GM21515 (cell line): Measurements from ENCODE around the gene ADTRP.

Source experiments
- ATAC-seq: cut with Tn5 transposase; IDR thresholded peaks from one replicate; pipeline ENCODE4 v1.9.1; 2021; ENCODE audit not compliant: unreplicated experiment

Gene ADTRP

DNA sequence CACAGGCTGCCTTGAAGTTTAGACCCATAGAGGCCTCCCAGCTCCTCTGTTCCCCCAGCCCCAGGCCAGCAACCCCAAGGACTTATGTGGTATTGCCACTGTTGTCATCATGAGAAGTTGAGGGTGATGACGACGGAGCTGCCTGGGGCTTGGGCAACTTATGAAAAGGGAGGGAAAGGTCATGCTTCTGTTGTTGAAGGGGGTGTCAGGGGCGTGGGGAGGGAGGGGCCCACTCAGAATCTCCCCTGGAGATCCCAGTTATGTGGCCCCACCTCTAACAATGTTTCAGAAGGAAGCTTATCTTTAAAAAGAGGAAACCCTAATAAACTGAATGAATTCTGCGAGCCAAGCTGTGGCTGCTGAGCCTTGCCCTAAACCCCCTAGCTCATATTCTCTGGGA is 4.2 kb downstream of the ADTRP start:
- no peak for ATAC-seq

DNA sequence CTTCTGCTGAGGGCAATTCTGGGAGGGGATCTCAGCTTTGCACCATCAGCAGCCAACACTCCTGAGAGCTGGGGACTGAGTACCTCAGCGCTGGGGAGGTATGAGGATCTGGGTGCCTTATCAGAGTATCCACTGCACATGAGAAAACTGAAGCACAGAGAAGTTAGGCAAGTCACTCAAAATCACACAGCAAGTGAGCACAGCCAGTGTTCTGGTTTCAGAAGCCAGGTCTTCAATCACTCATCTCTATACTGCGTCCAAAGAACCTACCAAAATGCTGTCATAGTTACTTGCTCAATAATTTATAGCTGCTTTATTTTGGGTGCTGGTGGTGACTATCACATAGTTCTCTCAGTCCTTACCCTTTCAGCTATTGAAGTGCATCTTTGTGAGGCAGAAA is 5.0 kb downstream of the ADTRP start:
- ATAC-seq = no peak

DNA sequence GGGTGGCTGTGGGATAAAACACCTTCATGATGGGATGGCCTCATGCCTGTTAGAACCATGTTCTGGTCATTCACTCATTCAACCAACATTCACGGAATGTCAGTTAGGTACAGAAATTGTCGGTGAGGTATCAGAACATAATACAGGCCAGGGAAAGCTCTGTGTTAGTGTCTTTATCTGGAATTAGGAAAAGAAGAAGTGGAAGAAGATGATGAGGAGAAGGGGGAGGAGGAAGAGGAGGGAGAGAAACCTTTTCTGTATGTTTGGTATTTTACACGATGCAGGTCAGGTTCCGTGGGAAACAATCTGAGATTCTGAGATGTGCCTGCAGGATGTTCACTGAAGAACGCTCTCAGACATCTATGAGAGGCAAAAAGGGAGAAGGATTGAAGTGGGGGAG is 5.6 kb downstream of the ADTRP start:
- ATAC-seq = no peak

DNA sequence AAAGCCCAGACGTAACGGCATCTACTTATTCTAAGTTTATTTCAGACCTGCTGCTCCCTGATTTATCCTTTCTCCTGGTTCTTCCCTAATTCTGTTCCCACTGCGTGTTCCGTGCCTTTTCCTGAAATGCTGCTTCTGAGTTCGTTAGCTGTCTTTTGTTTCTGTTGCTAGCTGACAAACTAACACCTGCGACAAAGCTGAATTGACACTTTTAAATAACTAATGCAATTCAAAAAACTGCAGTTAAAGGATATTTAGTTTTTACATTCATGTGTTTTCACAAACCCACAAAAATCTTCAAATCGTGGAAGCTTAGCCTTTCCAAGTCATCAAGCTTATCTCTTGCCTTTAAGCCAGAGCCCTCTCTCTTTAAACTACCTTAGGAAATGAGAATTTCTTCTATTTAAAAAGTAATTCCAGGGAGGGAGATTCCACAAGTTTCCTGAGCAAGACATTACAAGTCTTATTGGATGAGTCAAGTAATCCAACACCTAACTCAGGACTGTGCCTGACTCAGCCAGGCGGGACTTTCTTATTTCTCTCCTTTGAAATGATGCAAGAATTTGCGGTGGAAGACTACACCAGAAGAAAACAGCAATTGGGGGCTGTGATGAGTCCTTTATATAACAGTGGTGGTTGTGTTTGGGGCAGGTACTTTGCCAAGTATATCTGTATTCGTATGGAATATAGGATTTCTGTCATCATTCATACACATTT is 6.3 kb downstream of the ADTRP start:
- ATAC-seq = no peak

DNA sequence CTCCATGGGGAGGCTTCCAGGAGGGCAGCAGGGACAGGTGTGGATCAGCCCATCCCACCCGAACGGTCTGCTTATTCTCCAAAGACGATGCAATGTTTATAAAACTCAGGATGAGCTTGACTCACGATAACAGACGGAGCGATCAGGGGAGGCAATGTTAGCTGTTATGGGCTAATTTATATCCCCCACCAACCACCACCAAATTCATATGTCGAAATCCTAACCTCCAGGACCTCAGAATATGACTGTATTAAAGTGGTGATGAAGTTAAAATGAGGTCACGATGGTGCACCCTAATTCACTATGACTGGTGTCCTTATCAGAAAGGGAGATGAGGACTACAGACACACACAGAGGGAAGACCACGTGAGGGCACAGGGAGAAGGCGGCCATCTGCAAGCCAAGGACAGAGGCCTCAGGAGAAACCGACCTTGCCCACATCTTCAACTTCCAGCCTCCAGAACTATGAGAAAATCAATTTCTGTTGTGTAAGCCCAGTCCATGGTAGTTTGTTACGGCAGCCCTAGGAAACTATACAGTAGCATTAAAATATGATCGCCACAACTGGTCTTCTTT is 7.0 kb downstream of the ADTRP start:
- ATAC-seq = no peak

GRCh38 chr6:11770546-11771466 is 7.8 kb downstream of the ADTRP start:
- no peak for ATAC-seq

- ATAC-seq = no peak
Measured at GRCh38 chr6:11769811-11770545, 8.6 kb downstream of the ADTRP start.

DNA sequence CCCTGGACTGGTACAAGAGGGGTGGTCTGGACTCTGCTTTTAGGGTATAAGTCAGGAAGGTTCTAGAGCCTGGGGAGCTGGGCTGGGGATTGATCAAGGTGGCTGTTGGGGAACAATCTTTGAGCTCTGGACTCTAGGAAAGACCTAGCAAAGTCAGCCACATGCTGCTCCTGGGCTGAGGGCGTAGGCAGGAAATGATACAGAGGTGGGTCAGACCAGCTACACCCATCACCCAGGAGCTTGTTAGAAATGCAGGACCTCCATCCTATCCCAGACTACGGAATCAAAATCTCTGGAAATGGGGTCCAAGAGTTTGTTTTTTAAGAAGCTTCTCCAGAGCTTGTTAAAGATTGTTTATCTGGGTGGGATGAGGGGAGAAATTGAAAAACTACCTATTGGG is 9.4 kb downstream of the ADTRP start:
- ATAC-seq = no peak

- ATAC-seq = no peak
Measured at GRCh38 chr6:11767978-11768756, 10.4 kb downstream of the ADTRP start.

DNA sequence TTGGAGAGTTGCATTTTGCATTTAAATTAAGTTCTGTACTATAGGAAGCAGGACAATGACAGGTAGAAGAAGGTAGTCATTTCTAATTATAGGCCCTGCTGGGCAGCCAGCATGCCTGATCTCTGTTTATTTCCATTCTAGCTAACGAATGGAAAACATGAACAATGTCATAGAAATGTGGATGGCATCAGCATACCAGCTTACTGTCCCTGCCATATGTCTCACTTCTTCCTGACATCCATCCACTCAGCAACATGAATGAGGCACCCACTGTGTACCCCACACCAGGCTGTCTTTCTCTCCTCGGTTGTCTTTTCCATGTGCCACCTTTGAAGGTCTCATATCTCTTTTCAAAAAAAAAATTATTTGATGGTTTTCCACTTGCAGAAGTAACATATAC is 11.1 kb downstream of the ADTRP start:
- no peak for ATAC-seq

GRCh38 chr6:11766589-11767450 is 11.8 kb downstream of the ADTRP start:
- ATAC-seq = no peak

DNA sequence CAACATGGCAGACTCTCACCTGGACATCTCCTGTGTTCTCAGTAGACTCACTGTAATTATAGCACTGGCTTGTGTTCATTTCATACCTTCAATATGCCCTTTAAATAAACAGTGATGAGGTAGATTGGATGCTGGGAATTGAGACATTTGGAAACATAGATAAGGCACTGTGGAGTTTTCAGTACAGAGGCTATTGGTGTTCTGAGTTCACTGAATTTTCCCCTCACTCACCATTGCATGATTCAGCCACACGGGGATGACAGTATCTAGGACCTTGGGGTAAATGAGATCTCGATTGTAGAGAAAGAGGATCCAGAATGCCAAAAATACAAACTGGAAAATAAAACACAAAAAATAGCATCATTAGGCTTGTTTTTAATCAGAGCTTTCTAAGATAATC is 12.6 kb downstream of the ADTRP start:
- no peak for ATAC-seq

DNA sequence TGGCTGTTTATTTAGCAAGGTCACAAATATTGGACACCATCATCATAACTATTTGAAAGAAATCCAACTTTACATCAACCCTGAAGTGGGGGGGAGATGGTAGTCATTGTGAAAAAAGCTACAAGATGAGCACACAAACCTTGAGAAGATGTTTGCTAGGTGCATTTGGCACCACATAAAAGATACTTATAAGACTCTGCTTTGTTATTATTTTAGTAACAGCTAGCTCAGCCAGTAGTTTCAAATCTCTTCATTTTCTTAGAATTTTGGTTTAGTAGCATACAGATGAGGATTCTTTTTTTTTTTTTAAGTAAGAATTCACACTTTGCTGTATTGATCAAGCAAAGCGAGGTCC is 14.4 kb downstream of the ADTRP start:
- ATAC-seq = no peak

DNA sequence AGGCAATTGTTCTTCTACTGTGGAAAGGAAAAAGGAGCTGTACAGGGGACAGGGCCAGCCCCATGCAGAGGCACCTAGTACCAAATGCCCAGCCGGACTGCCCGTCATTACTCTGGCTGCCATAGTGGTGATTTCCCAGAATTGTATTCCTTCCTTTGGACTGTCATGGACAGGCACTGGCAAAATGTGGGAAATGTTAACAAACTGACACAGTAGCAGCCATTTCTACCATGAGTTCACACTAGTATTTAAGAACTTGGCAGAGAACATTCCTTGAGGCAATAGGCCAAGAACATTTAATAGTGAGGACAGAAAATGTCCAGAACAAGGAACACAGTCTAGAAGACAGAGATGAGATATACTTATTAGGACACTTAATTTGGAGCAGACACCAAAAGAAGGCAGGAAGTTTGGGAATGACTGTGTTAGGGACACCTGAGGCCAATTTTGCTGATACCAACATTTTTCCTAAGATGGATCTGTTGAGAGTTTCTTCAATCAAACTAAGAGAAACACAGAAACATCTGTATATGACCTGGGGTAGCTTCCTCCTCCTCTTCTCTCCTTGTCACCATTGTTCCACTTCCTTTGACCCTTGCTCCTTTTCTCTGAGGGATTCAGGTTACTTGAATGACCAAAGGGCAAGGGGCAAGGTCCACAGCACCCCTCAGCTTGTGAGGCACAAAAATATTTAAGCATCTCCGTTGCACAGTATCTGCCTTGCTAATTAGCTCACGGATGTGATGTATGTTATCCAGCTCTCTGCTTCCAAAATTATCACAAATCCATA is 14.9 kb downstream of the ADTRP start:
- ATAC-seq = no peak

GRCh38 chr6:11762794-11763459 is 15.7 kb downstream of the ADTRP start:
- no peak for ATAC-seq

DNA sequence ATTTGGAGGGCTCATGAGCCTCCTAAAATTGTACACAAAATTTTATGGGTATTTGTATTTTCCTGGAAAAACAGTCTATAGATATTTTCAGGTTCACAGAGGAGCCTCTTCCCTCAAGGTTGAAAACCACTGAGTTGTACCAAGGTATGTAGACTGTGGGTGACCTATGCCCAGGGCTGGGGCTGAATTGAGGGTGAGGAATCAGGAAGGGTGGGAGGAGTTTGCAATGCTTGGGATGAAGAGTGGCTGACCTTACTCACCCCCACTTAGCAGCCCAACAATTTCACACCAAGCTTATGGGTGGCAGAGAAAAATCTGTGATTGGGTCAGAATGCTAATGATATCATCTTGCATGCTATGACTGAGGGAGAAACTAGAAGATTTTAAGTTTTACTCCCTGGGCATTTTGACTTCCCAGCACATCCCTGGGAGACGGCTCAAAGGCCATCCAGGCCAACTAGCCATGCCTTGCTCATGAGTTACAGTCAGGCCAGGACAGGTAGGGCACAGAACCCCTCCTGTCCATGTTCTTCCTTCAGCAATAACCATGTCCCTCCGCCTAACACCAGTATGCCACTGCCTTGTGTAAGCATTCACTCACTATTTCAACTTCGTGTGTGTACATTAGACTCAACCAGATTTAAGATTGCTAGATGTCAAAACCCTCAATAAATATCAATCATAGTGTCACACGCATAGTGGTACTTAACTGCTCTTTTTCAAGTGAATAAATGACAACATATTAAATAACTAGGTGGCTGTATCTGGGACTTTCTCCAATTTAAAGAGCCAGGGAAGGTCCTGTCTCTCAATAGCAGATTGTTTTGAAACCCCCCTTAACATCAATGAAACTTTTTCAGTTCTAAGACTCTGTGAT is 16.6 kb downstream of the ADTRP start:
- no peak for ATAC-seq

- ATAC-seq = no peak
Measured at GRCh38 chr6:11760015-11760473, 18.6 kb downstream of the ADTRP start.
